HCT116 (cell line): ENCODE data around the gene CACNA2D3. TPM values are rescaled to one million over a fixed set of nuclear protein-coding genes. Genes with fewer than 3 reads are reported as not detected.
A peak's percentile ranks its signal among the peaks of the same experiment; 100 is the strongest.

Experiments used
- ATAC-seq: fragments of 200-7000 bp; cut with Tn5 transposase; 2 replicates; pipeline ENCODE4 v1.9.1; 2020; ENCODE audit warnings: mild to moderate bottlenecking, moderate library complexity
- BruUV-seq: library from RNA; stranded (reverse); fragments of 400-500 nt; replicated peaks from 2 replicates; lab custom pipeline; 2021; lab: Mats Ljungman, UMichigan
- CTCF ChIA-PET: fragments of 300-600 bp; sonication (Branson Sonifier 250); formaldehyde crosslinking; loops from one replicate; lab custom pipeline; 2021; ENCODE audit warnings: antibody characterized with exemption; lab: Charles Lee
- POLR2A ChIA-PET: fragments of 300-600, 350-600 bp; sonication (Branson Sonifier 250); formaldehyde crosslinking; loops from one replicate; lab custom pipeline; 2021; ENCODE audit warnings: antibody characterized with exemption; lab: Charles Lee
- RAD21 ChIA-PET, 2 experiments: fragments of 300-600 bp; sonication (Branson Sonifier 250); formaldehyde crosslinking; loops; one replicate each; lab custom pipeline; 2023; ENCODE audit warnings: low total read pairs in 2 of 2; ENCODE audit not compliant: uncharacterized antibody in 2 of 2, unreplicated experiment in 2 of 2, low non-redundant PET in 1 of 2; lab: Charles Lee
- DNase-seq: peaks from one replicate; pipeline ENCODE4 v3.0.0-alpha.2; 2010; ENCODE audit warnings: low read depth, low spot score
- H2AFZ ChIP-seq: fragments of 200-600 bp; shearing (Covaris generic), sonication (generic); 2 replicates; pipeline ENCODE4 v1.6.1; 2017; ENCODE audit warnings: low read depth, mixed run types, mixed read lengths, antibody characterized with exemption, low read length; ENCODE audit not compliant: poor library complexity, severe bottlenecking
- H3K27ac ChIP-seq: 2 replicates; pipeline ENCODE4 v1.5.1; 2012; ENCODE audit warnings: low read depth, low read length
- H3K27me3 ChIP-seq: fragments of 200-600 bp; sonication (generic); 2 replicates; pipeline ENCODE4 v1.6.1; 2016; ENCODE audit warnings: mixed run types, low read length, mixed read lengths; ENCODE audit not compliant: insufficient read depth
- H3K36me3 ChIP-seq, 2 experiments: fragments of 200-500 bp in 1 of 2; fragments of 200-600 bp in 1 of 2; sonication (Bioruptor generic) in 1 of 2; sonication (generic) in 1 of 2; 2 replicates each; pipeline versions ENCODE4 v1.5.1 to v1.6.1; 2014 to 2016; ENCODE audit warnings: low read length in 2 of 2, inconsistent platforms in 1 of 2, mixed read lengths in 1 of 2, mixed run types in 1 of 2; ENCODE audit not compliant: insufficient read depth in 2 of 2, control insufficient read depth in 1 of 2
- H3K4me1 ChIP-seq, 2 experiments: fragments of 200-600 bp in 1 of 2; sonication (generic) in 1 of 2; 2 replicates each; pipeline versions ENCODE4 v1.5.1 to v1.6.1; 2012 to 2017; ENCODE audit warnings: low read length in 2 of 2, inconsistent platforms in 1 of 2, mild to moderate bottlenecking in 1 of 2, mixed read lengths in 1 of 2, mixed run types in 1 of 2, moderate library complexity in 1 of 2; ENCODE audit not compliant: insufficient read depth in 2 of 2, control insufficient read depth in 1 of 2
- H3K4me2 ChIP-seq: fragments of 200-600 bp; sonication (generic); 2 replicates; pipeline ENCODE4 v1.6.1; 2017; ENCODE audit warnings: mixed run types, low read length, mixed read lengths
- H3K4me3 ChIP-seq, 2 experiments: fragments of 200-600 bp in 1 of 2; sonication (generic) in 1 of 2; replicated peaks in 1 of 2; 2 replicates each; pipeline ENCODE4 v1.5.1; 2011 to 2016; ENCODE audit warnings: low read length in 2 of 2, control low read depth in 1 of 2, low read depth in 1 of 2, mild to moderate bottlenecking in 1 of 2, mixed read lengths in 1 of 2, mixed run types in 1 of 2
- H3K79me2 ChIP-seq: fragments of 200-600 bp; sonication (generic); 2 replicates; pipeline ENCODE4 v1.6.1; 2017; ENCODE audit warnings: mild to moderate bottlenecking, mixed run types, low read length, moderate library complexity, mixed read lengths; ENCODE audit not compliant: insufficient read depth
- H3K9ac ChIP-seq: fragments of 200-600 bp; sonication (generic); 2 replicates; pipeline ENCODE4 v1.6.1; 2016; ENCODE audit warnings: low read length, mixed read lengths
- H3K9me2 ChIP-seq: fragments of 200-600 bp; sonication (generic), shearing (Covaris generic); 2 replicates; pipeline ENCODE4 v1.6.1; 2017; ENCODE audit warnings: mixed run types, mild to moderate bottlenecking, moderate library complexity; ENCODE audit not compliant: insufficient read depth
- H3K9me3 ChIP-seq, 2 experiments: fragments of 200-500 bp in 1 of 2; fragments of 200-600 bp in 1 of 2; sonication (Bioruptor generic) in 1 of 2; sonication (generic) in 1 of 2; 2 replicates each; pipeline ENCODE4 v1.6.1; 2014 to 2017; ENCODE audit warnings: low read length in 2 of 2, mixed read lengths in 2 of 2, inconsistent platforms in 1 of 2, low read depth in 1 of 2, mild to moderate bottlenecking in 1 of 2, mixed run types in 1 of 2, moderate library complexity in 1 of 2; ENCODE audit not compliant: control insufficient read depth in 1 of 2, insufficient read depth in 1 of 2
- H4K20me1 ChIP-seq: fragments of 200-600 bp; sonication (generic), shearing (Covaris generic); 2 replicates; pipeline ENCODE4 v1.6.1; 2017; ENCODE audit warnings: mixed run types, mild to moderate bottlenecking, moderate library complexity; ENCODE audit not compliant: insufficient read depth
- ATF3 ChIP-seq: IDR thresholded peaks from 2 replicates; pipeline ENCODE4 v1.6.1; 2012
- CBX3 ChIP-seq: IDR thresholded peaks from 2 replicates; pipeline ENCODE4 v1.6.1; 2012; ENCODE audit warnings: low read depth
- CTCF ChIP-seq, 3 experiments: fragments of 200-600 bp in 1 of 3; sonication (generic) in 1 of 3; IDR thresholded peaks in 2 of 3; conservative IDR thresholded peaks in 1 of 3; 2 replicates each; pipeline ENCODE4 v1.5.1; 2012 to 2017; ENCODE audit warnings: low read depth in 2 of 3, low read length in 2 of 3, antibody characterized with exemption in 1 of 3, borderline replicate concordance in 1 of 3, control low read depth in 1 of 3, mild to moderate bottlenecking in 1 of 3, mixed read lengths in 1 of 3, mixed run types in 1 of 3, moderate library complexity in 1 of 3; ENCODE audit not compliant: insufficient read depth in 1 of 3
- ELF1 ChIP-seq: IDR thresholded peaks from 2 replicates; pipeline ENCODE4 v1.6.1; 2012; ENCODE audit warnings: low read depth, borderline replicate concordance
- EZH2 ChIP-seq: fragments of 200-600 bp; sonication (generic); IDR thresholded peaks from 2 replicates; pipeline ENCODE4 v1.6.1; 2017; ENCODE audit warnings: antibody characterized with exemption, mixed run types
- FOSL1 ChIP-seq: IDR thresholded peaks from 2 replicates; pipeline ENCODE4 v1.6.1; 2012; ENCODE audit warnings: low read depth
- JUND ChIP-seq: IDR thresholded peaks from 2 replicates; pipeline ENCODE4 v1.6.1; 2012
- MAX ChIP-seq: IDR thresholded peaks from 2 replicates; pipeline ENCODE4 v1.6.1; 2012
- POLR2A ChIP-seq: IDR thresholded peaks from 2 replicates; pipeline ENCODE4 v1.7.0; 2011; ENCODE audit warnings: borderline replicate concordance; ENCODE audit not compliant: insufficient read depth, insufficient read length; ENCODE audit errors: extremely low read depth
- RAD21 ChIP-seq: IDR thresholded peaks from 2 replicates; pipeline ENCODE4 v1.6.1; 2012; ENCODE audit warnings: low read depth, mild to moderate bottlenecking
- YY1 ChIP-seq: IDR thresholded peaks from 2 replicates; pipeline ENCODE4 v1.6.1; 2011; ENCODE audit warnings: low read length, low read depth, moderate library complexity, mild to moderate bottlenecking; ENCODE audit not compliant: insufficient replicate concordance; ENCODE audit errors: extremely low read depth
- ZFX ChIP-seq: fragments of 450-650 bp; IDR thresholded peaks from 2 replicates; pipeline ENCODE4 v1.6.1; 2017
- intact Hi-C: fragments of 100-400 bp; cut with micrococcal nuclease; formaldehyde crosslinking; loops from 2 replicates; pipeline ENCODE4 v1.10.0; 2022
- total RNA-seq: library from RNA; stranded (reverse); gene quantifications from one replicate; pipeline ENCODE4 v1.2.1, GENCODE V29; 2021; ENCODE audit not compliant: unreplicated experiment

CACNA2D3 gene
- total RNA-seq, 1 experiment from 2014 or later, result 0.20 TPM

GRCh38 chr3:54144284-54144683 is 21.9 kb downstream of the CACNA2D3 start:
- DNase-seq (no peak), ATAC-seq (no peak)
- no peak overlapping the region for H3K4me2 ChIP-seq
- no peak overlapping the region for H3K4me3 ChIP-seq
- intact Hi-C loops, result loop anchor here (10.0 kb wide), 1 partner anchor 199 kb away; no protein-coding TSS in a partner anchor
- no peaks in the 10 kb centered on the region for H3K36me3 ChIP-seq
- H3K9ac ChIP-seq, result no peak overlapping the region
- BruUV-seq, result no TSS peak
- POLR2A ChIA-PET, result no interaction called here
- H4K20me1 ChIP-seq, result no peaks in the 10 kb centered on the region
- H3K27ac ChIP-seq, result no peak overlapping the region
- H3K4me1 ChIP-seq, result no peaks in the 10 kb centered on the region
- no peaks in the 10 kb centered on the region for H3K9me3 ChIP-seq
- no peak for TF ChIP-seq YY1
- TF ChIP-seq MAX, result no peak
- TF ChIP-seq FOSL1, result no peak
- no peak for TF ChIP-seq JUND
- TF ChIP-seq CBX3, result no peak
- TF ChIP-seq ZFX, result no peak
- TF ChIP-seq ATF3, result no peak
- TF ChIP-seq ELF1, result no peak
- no peak for TF ChIP-seq EZH2
- TF ChIP-seq, all 23 proteins: peak for 0
- no peak overlapping the region for H2AFZ ChIP-seq
- ChIA-PET CTCF (no interaction called here), RAD21 (no interaction called here)
- H3K27me3 ChIP-seq, result peaks cover 44% of the 10 kb centered on the region
- H3K9me2 ChIP-seq, result no peaks in the 10 kb centered on the region
- H3K79me2 ChIP-seq, result no peaks in the 10 kb centered on the region

GRCh38 chr3:54146506-54147239 is 24.3 kb downstream of the CACNA2D3 start:
- H3K79me2 ChIP-seq, result no peaks in the 10 kb centered on the region
- no peak overlapping the region for H2AFZ ChIP-seq
- ATAC-seq (peak; percentile 99), DNase-seq (peak; percentile 4)
- no peaks in the 10 kb centered on the region for H3K4me1 ChIP-seq
- intact Hi-C loops, result loop anchor here (1.0 to 10.0 kb wide), 3 partner anchors 148 to 228 kb away; no protein-coding TSS in a partner anchor
- H3K4me2 ChIP-seq, result no peak overlapping the region
- no peak overlapping the region for H3K9ac ChIP-seq
- no peaks in the 10 kb centered on the region for H3K9me3 ChIP-seq
- CTCF ChIA-PET, result interaction anchor here (0.7 to 1.4 kb wide), 4 partner anchors 147 to 282 kb away, joined by 3 to 19 read pairs (median 4); no protein-coding TSS in a partner anchor
- no peak overlapping the region for H3K27ac ChIP-seq
- H3K4me3 ChIP-seq, result no peak overlapping the region
- RAD21 ChIA-PET, result no interaction called here
- H3K36me3 ChIP-seq, result no peaks in the 10 kb centered on the region
- BruUV-seq, result no TSS peak
- POLR2A ChIA-PET, result no interaction called here
- H3K27me3 ChIP-seq, result peaks cover 28% of the 10 kb centered on the region
- no peaks in the 10 kb centered on the region for H4K20me1 ChIP-seq
- peak; percentile 36 to 70 (median 66); a peak in 4 of 6 replicates for TF ChIP-seq CTCF (IDR thresholded peaks at IDR 0.05 in 2 of 3, conservative IDR thresholded peaks at IDR 0.05 in 1 of 3; ENCODE audit: borderline replicate concordance in 1 of 3, insufficient read depth in 1 of 3, low read depth in 2 of 3, low read length in 2 of 3)
- TF ChIP-seq RAD21, result peak; percentile 77
- TF ChIP-seq POLR2A, result no peak
- H3K9me2 ChIP-seq, result no peaks in the 10 kb centered on the region
